Aorta (tissue), 5 donors: Measurements from ENCODE around the gene ASCC3. TPM values are rescaled to one million over a fixed set of nuclear protein-coding genes. Genes with fewer than 3 reads are reported as not detected.

Experiments used
- ATAC-seq: fragments of 200-7000 bp; cut with Tn5 transposase; one replicate; pipeline ENCODE4 v1.9.1; 2022; ENCODE audit warnings: moderate library complexity; ENCODE audit not compliant: low FRiP score
- DNase-seq, 2 donors: peaks; one replicate each; pipeline ENCODE4 v3.0.0-alpha.2; 2020
- H3K27ac ChIP-seq, 2 donors: one replicate each; pipeline ENCODE4 v1.5.1; 2013; ENCODE audit warnings: low read length in 2 of 2, mild to moderate bottlenecking in 2 of 2, moderate library complexity in 2 of 2, control low read depth in 1 of 2, inconsistent platforms in 1 of 2, low read depth in 1 of 2
- H3K27me3 ChIP-seq, 2 donors: one replicate each; pipeline ENCODE4 v1.6.1; 2013; ENCODE audit warnings: control low read depth in 1 of 2, low read length in 1 of 2, mild to moderate bottlenecking in 1 of 2, moderate library complexity in 1 of 2; ENCODE audit not compliant: insufficient read depth in 2 of 2, control insufficient read depth in 1 of 2
- H3K36me3 ChIP-seq, 2 donors: one replicate each; pipeline ENCODE4 v1.6.1; 2013; ENCODE audit warnings: control low read depth in 1 of 2, low read length in 1 of 2, mild to moderate bottlenecking in 1 of 2; ENCODE audit not compliant: insufficient read depth in 2 of 2, control insufficient read depth in 1 of 2
- H3K4me1 ChIP-seq, 2 donors: one replicate each; pipeline ENCODE4 v1.6.1; 2013; ENCODE audit warnings: low read length in 2 of 2, control low read depth in 1 of 2, mild to moderate bottlenecking in 1 of 2, moderate library complexity in 1 of 2; ENCODE audit not compliant: insufficient read depth in 2 of 2, control insufficient read depth in 1 of 2
- H3K4me3 ChIP-seq, 2 donors: one replicate each; pipeline ENCODE4 v1.5.1; 2013; ENCODE audit warnings: low read length in 2 of 2, control low read depth in 1 of 2, mild to moderate bottlenecking in 1 of 2
- H3K9me3 ChIP-seq: one replicate; pipeline ENCODE4 v1.6.1; 2013; ENCODE audit warnings: mild to moderate bottlenecking, low read length; ENCODE audit not compliant: control insufficient read depth
- WGBS, 2 donors: extraction: QIAGEN DNeasy Blood & Tissue Kit; methylation state at CpG; one replicate each; pipeline ENCODE4 v1.1.7; 2013; 5-methylcytosine and 5-hydroxymethylcytosine counted together
- intact Hi-C, 2 donors: fragments of 100-400 bp; cut with DNase I; formaldehyde crosslinking; loops; one replicate each; pipeline versions ENCODE4 v1.14.2 to v1.15.0; 2022
- polyA plus RNA-seq, 2 donors: library from polyadenylated mRNA; stranded (reverse); fragments of 200-250 nt; gene quantifications; one replicate each; pipeline ENCODE4 v1.2.3, GENCODE V29; 2013
- total RNA-seq, 2 donors: library from RNA; stranded (reverse); fragmentation: NEBNext Ultra II Directional; extraction: Animal tissue kit (Norgen Biotek cat#: 25700); gene quantifications; one replicate each; pipeline ENCODE4 v1.2.1, GENCODE V29; 2021
- donor health status: healthy with polysubstance abuse.
- donor health status: Bipolar disorder and iron deficiency.
- donor health status: DM: no; HTN: no; CAD: no.
- donor health status: DM: no; HTN: no; CAD: no.
- donor health status: DM: yes; HTN: yes; CAD: no.

The ASCC3 gene
- total and polyA plus RNA-seq, 4 donors: 3.5 to 46.9 (median 26.8) TPM

- Histone ChIP-seq H3K4me3 (no peak overlapping the region), H3K36me3 (peaks cover 0 to 5% of the 10 kb centered on the region in 2 donors), H3K27me3 (no peaks in the 10 kb centered on the region), H3K27ac (no peak overlapping the region), H3K9me3 (no peaks in the 10 kb centered on the region), H3K4me1 (no peaks in the 10 kb centered on the region)
- 94 to 95% methylated on average over 4 of the region's 4 CpGs for WGBS, 2 donors
- ATAC-seq: no peak
- DNase-seq: no peak
- intact Hi-C loops: no loop called here
Observed at GRCh38 chr6:100806296-100806695, 74.8 kb downstream of the ASCC3 start.

GRCh38 chr6:100803264-100804045, 77.7 kb downstream of the ASCC3 start:
- Histone ChIP-seq H3K9me3 (no peaks in the 10 kb centered on the region), H3K27me3 (no peaks in the 10 kb centered on the region), H3K27ac (no peak overlapping the region), H3K4me1 (no peaks in the 10 kb centered on the region), H3K36me3 (peaks cover 0 to 5% of the 10 kb centered on the region in 2 donors), H3K4me3 (no peak overlapping the region)
- intact Hi-C loops: no loop called here
- no peak for ATAC-seq
- DNase-seq: no peak
- 89 to 90% methylated on average over 4 of the region's 4 CpGs for WGBS, 2 donors

- 97 to 100% methylated on average over 1 of the region's 1 CpG for WGBS, 2 donors
- H3K4me3 ChIP-seq: no peak overlapping the region
- no peaks in the 10 kb centered on the region for H3K4me1 ChIP-seq
- DNase-seq (no peak), ATAC-seq (no peak)
- peaks cover 0 to 5% of the 10 kb centered on the region in 2 donors for H3K36me3 ChIP-seq
- no peaks in the 10 kb centered on the region for H3K9me3 ChIP-seq
- no peaks in the 10 kb centered on the region for H3K27me3 ChIP-seq
- intact Hi-C loops: no loop called here
- no peak overlapping the region for H3K27ac ChIP-seq
Observed at GRCh38 chr6:100801036-100801435, 80.1 kb downstream of the ASCC3 start.

- Histone ChIP-seq H3K36me3 (no peaks in the 10 kb centered on the region), H3K9me3 (no peaks in the 10 kb centered on the region), H3K4me3 (no peak overlapping the region), H3K4me1 (peaks cover 0 to 3% of the 10 kb centered on the region in 2 donors), H3K27me3 (no peaks in the 10 kb centered on the region), H3K27ac (no peak overlapping the region)
- WGBS, 2 donors: 95 to 96% methylated on average over 4 of the region's 4 CpGs
- intact Hi-C loops: no loop called here
- ATAC-seq (no peak), DNase-seq (no peak)
Observed at GRCh38 chr6:100796049-100796823, 84.9 kb downstream of the ASCC3 start.

GRCh38 chr6:100790084-100790483, 91.0 kb downstream of the ASCC3 start:
- WGBS, 2 donors: 69 to 78% methylated on average over 2 of the region's 2 CpGs
- H3K4me1 ChIP-seq: peaks cover 0 to 3% of the 10 kb centered on the region in 2 donors
- no peak overlapping the region for H3K27ac ChIP-seq
- no peaks in the 10 kb centered on the region for H3K36me3 ChIP-seq
- intact Hi-C loops: no loop called here
- no peaks in the 10 kb centered on the region for H3K9me3 ChIP-seq
- no peak overlapping the region for H3K4me3 ChIP-seq
- no peaks in the 10 kb centered on the region for H3K27me3 ChIP-seq
- ATAC-seq: no peak
- DNase-seq: no peak

- no peak overlapping the region for H3K4me3 ChIP-seq
- H3K27me3 ChIP-seq: no peaks in the 10 kb centered on the region
- H3K27ac ChIP-seq: no peak overlapping the region
- WGBS, 2 donors: 94 to 95% methylated on average over 1 of the region's 1 CpG
- H3K9me3 ChIP-seq: no peaks in the 10 kb centered on the region
- H3K36me3 ChIP-seq: no peaks in the 10 kb centered on the region
- DNase-seq (no peak), ATAC-seq (no peak)
- intact Hi-C loops: no loop called here
- H3K4me1 ChIP-seq: no peaks in the 10 kb centered on the region
Observed at GRCh38 chr6:100785982-100786381, 95.1 kb downstream of the ASCC3 start.

- DNase-seq (no peak), ATAC-seq (no peak)
- Histone ChIP-seq H3K9me3 (no peaks in the 10 kb centered on the region), H3K4me1 (no peaks in the 10 kb centered on the region), H3K27ac (no peak overlapping the region), H3K27me3 (no peaks in the 10 kb centered on the region), H3K36me3 (no peaks in the 10 kb centered on the region), H3K4me3 (no peak overlapping the region)
- intact Hi-C loops: no loop called here
Observed at GRCh38 chr6:100780648-100781047, 100.5 kb downstream of the ASCC3 start.

GRCh38 chr6:100775667-100776066, 105.5 kb downstream of the ASCC3 start:
- Histone ChIP-seq H3K9me3 (no peaks in the 10 kb centered on the region), H3K36me3 (no peaks in the 10 kb centered on the region), H3K4me1 (no peaks in the 10 kb centered on the region), H3K4me3 (no peak overlapping the region), H3K27ac (no peak overlapping the region), H3K27me3 (no peaks in the 10 kb centered on the region)
- DNase-seq: no peak
- no peak for ATAC-seq
- intact Hi-C loops: no loop called here
- 71 to 76% methylated on average over 2 of the region's 2 CpGs for WGBS, 2 donors

- 0% methylated on average over 1 of the region's 1 CpG for WGBS, 2 donors
- Histone ChIP-seq H3K4me1 (no peaks in the 10 kb centered on the region), H3K27ac (no peak overlapping the region), H3K27me3 (no peaks in the 10 kb centered on the region), H3K36me3 (no peaks in the 10 kb centered on the region), H3K4me3 (no peak overlapping the region), H3K9me3 (no peaks in the 10 kb centered on the region)
- no peak for DNase-seq
- no peak for ATAC-seq
- intact Hi-C loops: no loop called here
Observed at GRCh38 chr6:100774681-100775080, 106.4 kb downstream of the ASCC3 start.
